Left kidney (tissue), 1 donor: ENCODE measurements around the gene CDC42EP5. TPM values are rescaled to one million over a fixed set of nuclear protein-coding genes. Genes with fewer than 3 reads are reported as not detected.

Experiments
- polyA plus RNA-seq: library from polyadenylated mRNA; unstranded; fragments of 120-200 nt; gene quantifications from one replicate; pipeline ENCODE4 v1.2.1, GENCODE V29; 2013; ENCODE audit not compliant: insufficient read length

CDC42EP5 gene
- polyA plus RNA-seq, 1 donor, result 13.0 TPM

Other genes with a start within 250 kb of the CDC42EP5 start
- 0.32 TPM for gene LILRA6, start 230.5 kb downstream of the CDC42EP5 start, polyA plus RNA-seq
- 1.6 TPM for gene LILRB5, start 216.0 kb downstream of the CDC42EP5 start, polyA plus RNA-seq
- 0.45 TPM for gene LILRB2, start 192.2 kb downstream of the CDC42EP5 start, polyA plus RNA-seq
- 0.45 TPM for gene LILRA5, start 160.1 kb downstream of the CDC42EP5 start, polyA plus RNA-seq
- gene LILRA4, start 134.1 kb downstream of the CDC42EP5 start, polyA plus RNA-seq, result not detected
- gene LAIR1, start 108.4 kb downstream of the CDC42EP5 start, polyA plus RNA-seq, result 3.2 TPM
- gene TTYH1, start 57.8 kb downstream of the CDC42EP5 start, polyA plus RNA-seq, result 7.8 TPM
- 189 TPM for gene LENG8, start 24.1 kb downstream of the CDC42EP5 start, polyA plus RNA-seq
- gene LENG9, start 9.5 kb downstream of the CDC42EP5 start, polyA plus RNA-seq, result 1.7 TPM
- not detected for gene LAIR2, start 29.5 kb upstream of the CDC42EP5 start, polyA plus RNA-seq
- 0.40 TPM for gene LILRA2, start 100.5 kb upstream of the CDC42EP5 start, polyA plus RNA-seq
- 0.32 TPM for gene LILRA1, start 120.3 kb upstream of the CDC42EP5 start, polyA plus RNA-seq
- 1.4 TPM for gene LILRB1, start 157.2 kb upstream of the CDC42EP5 start, polyA plus RNA-seq
- 1.3 TPM for gene LILRB4, start 189.7 kb upstream of the CDC42EP5 start, polyA plus RNA-seq